ENCODE measurements around the gene CYP4F11. TPM values are rescaled to one million over a fixed set of nuclear protein-coding genes. Genes with fewer than 3 reads are reported as not detected.

The CYP4F11 gene
- total RNA-seq, 1 experiment from 2014 or later: 2.6 TPM

GRCh38 chr19:15954820-15955219, 20.5 kb upstream of the CYP4F11 start:
- no peaks in the 10 kb centered on the region for H3K9me3 Mint-ChIP-seq (ENCODE audit: low read depth, unreplicated experiment)
- no peaks in the 10 kb centered on the region for H3K36me3 Mint-ChIP-seq (ENCODE audit: insufficient read depth, unreplicated experiment)
- intact Hi-C loops (cut with micrococcal nuclease; ENCODE audit: unreplicated experiment): no loop called here
- H3K4me1 Mint-ChIP-seq (ENCODE audit: low read depth, unreplicated experiment): no peaks in the 10 kb centered on the region
- no peak overlapping the region for H3K4me3 Mint-ChIP-seq (ENCODE audit: low read depth, unreplicated experiment)
- CTCF ChIA-PET: no interaction called here
- H3K27me3 Mint-ChIP-seq (ENCODE audit: unreplicated experiment): peaks cover 2% of the 10 kb centered on the region
- TF ChIP-seq CTCF (IDR thresholded peaks at IDR 0.05; ENCODE audit: unreplicated experiment): no peak
- no peak for DNase-seq
- BruUV-seq (replicated peaks): no TSS peak
- H3K27ac Mint-ChIP-seq (ENCODE audit: unreplicated experiment): no peak overlapping the region

GRCh38 chr19:15948223-15949058, 14.1 kb upstream of the CYP4F11 start, which contains the start of gene OR10H4:
Gene OR10H4 (plus strand): TSS chr19:15949008. CDS start chr19:15949008, 0 bp downstream.
- no peak for TF ChIP-seq CTCF (IDR thresholded peaks at IDR 0.05; ENCODE audit: unreplicated experiment)
- BruUV-seq (replicated peaks): no TSS peak
- intact Hi-C loops (cut with micrococcal nuclease; ENCODE audit: unreplicated experiment): no loop called here
- no peak within 1 kb of the TSS for H3K4me3 Mint-ChIP-seq (ENCODE audit: low read depth, unreplicated experiment)
- CTCF ChIA-PET: no interaction called here
- H3K27ac Mint-ChIP-seq (ENCODE audit: unreplicated experiment): no peak within 1 kb of the TSS
- H3K36me3 Mint-ChIP-seq (ENCODE audit: insufficient read depth, unreplicated experiment): no peaks in the 10 kb centered on the region
- peaks cover 11% of the 10 kb centered on the region for H3K9me3 Mint-ChIP-seq (ENCODE audit: low read depth, unreplicated experiment)
- peaks cover 13% of the 10 kb centered on the region for H3K27me3 Mint-ChIP-seq (ENCODE audit: unreplicated experiment)
- no peak for DNase-seq
- H3K4me1 Mint-ChIP-seq (ENCODE audit: low read depth, unreplicated experiment): no peaks in the 10 kb centered on the region

- H3K9me3 Mint-ChIP-seq (ENCODE audit: low read depth, unreplicated experiment): peaks cover 11% of the 10 kb centered on the region
- intact Hi-C loops (cut with micrococcal nuclease; ENCODE audit: unreplicated experiment): no loop called here
- TF ChIP-seq CTCF (IDR thresholded peaks at IDR 0.05; ENCODE audit: unreplicated experiment): no peak
- H3K27ac Mint-ChIP-seq (ENCODE audit: unreplicated experiment): no peak overlapping the region
- no peak overlapping the region for H3K4me3 Mint-ChIP-seq (ENCODE audit: low read depth, unreplicated experiment)
- H3K36me3 Mint-ChIP-seq (ENCODE audit: insufficient read depth, unreplicated experiment): no peaks in the 10 kb centered on the region
- H3K4me1 Mint-ChIP-seq (ENCODE audit: low read depth, unreplicated experiment): no peaks in the 10 kb centered on the region
- DNase-seq: no peak
- H3K27me3 Mint-ChIP-seq (ENCODE audit: unreplicated experiment): peaks cover 31% of the 10 kb centered on the region
- CTCF ChIA-PET: no interaction called here
- BruUV-seq (replicated peaks): no TSS peak
Observed at GRCh38 chr19:15945301-15945700, 11.0 kb upstream of the CYP4F11 start.

GRCh38 chr19:15944401-15944800, 10.1 kb upstream of the CYP4F11 start:
- no peak for DNase-seq
- H3K4me1 Mint-ChIP-seq (ENCODE audit: low read depth, unreplicated experiment): no peaks in the 10 kb centered on the region
- peaks cover 8% of the 10 kb centered on the region for H3K9me3 Mint-ChIP-seq (ENCODE audit: low read depth, unreplicated experiment)
- BruUV-seq (replicated peaks): no TSS peak
- TF ChIP-seq CTCF (IDR thresholded peaks at IDR 0.05; ENCODE audit: unreplicated experiment): no peak
- no peaks in the 10 kb centered on the region for H3K36me3 Mint-ChIP-seq (ENCODE audit: insufficient read depth, unreplicated experiment)
- CTCF ChIA-PET: no interaction called here
- no peak overlapping the region for H3K4me3 Mint-ChIP-seq (ENCODE audit: low read depth, unreplicated experiment)
- intact Hi-C loops (cut with micrococcal nuclease; ENCODE audit: unreplicated experiment): no loop called here
- peaks cover 29% of the 10 kb centered on the region for H3K27me3 Mint-ChIP-seq (ENCODE audit: unreplicated experiment)
- H3K27ac Mint-ChIP-seq (ENCODE audit: unreplicated experiment): no peak overlapping the region

Data from Calu3 (cell line).